PC-3 (cell line): ENCODE measurements around the gene NACAD. TPM values are rescaled to one million over a fixed set of nuclear protein-coding genes. Genes with fewer than 3 reads are reported as not detected.

ENCODE experiments used
- ATAC-seq: fragments of 200-7000 bp; cut with Tn5 transposase; 2 replicates; pipeline ENCODE4 v1.9.1; 2020; ENCODE audit warnings: mild to moderate bottlenecking, moderate library complexity
- BruUV-seq: library from RNA; stranded (reverse); fragments of 400-500 nt; replicated peaks from 2 replicates; lab custom pipeline; 2021; lab: Mats Ljungman, UMichigan
- CTCF ChIA-PET: fragments of 300-600 bp; sonication (Branson Sonifier 250); formaldehyde crosslinking; loops from one replicate; lab custom pipeline; 2022; ENCODE audit warnings: antibody characterized with exemption; lab: Charles Lee
- POLR2A ChIA-PET: fragments of 300-600 bp; sonication (Branson Sonifier 250); formaldehyde crosslinking; loops from one replicate; lab custom pipeline; 2022; ENCODE audit warnings: antibody characterized with exemption; ENCODE audit not compliant: unreplicated experiment; lab: Charles Lee
- DNase-seq: peaks from one replicate; pipeline ENCODE4 v3.0.0-alpha.2; 2015
- H2AFZ ChIP-seq: fragments of 300-600 bp; sonication (generic); 2 replicates; pipeline ENCODE4 v1.6.0; 2016; ENCODE audit warnings: antibody characterized with exemption, low read length
- H3F3A ChIP-seq: fragments of 300-600 bp; sonication (generic); one replicate; pipeline ENCODE4 v1.6.0; 2017; ENCODE audit warnings: antibody characterized with exemption, low read length, control low read depth, mild to moderate bottlenecking; ENCODE audit not compliant: unreplicated experiment
- H3K27ac ChIP-seq: fragments of 300-600 bp; sonication (generic); 2 replicates; pipeline ENCODE4 v1.5.1; 2016; ENCODE audit warnings: mild to moderate bottlenecking, low read length
- H3K27me3 ChIP-seq: fragments of 300-600 bp; sonication (generic); 2 replicates; pipeline ENCODE4 v1.6.1; 2016; ENCODE audit warnings: low read length, mixed read lengths
- H3K36me3 ChIP-seq: fragments of 300-600 bp; sonication (generic); 2 replicates; pipeline ENCODE4 v1.6.1; 2016; ENCODE audit warnings: low read depth, mixed run types, low read length, mixed read lengths
- H3K4me1 ChIP-seq: fragments of 300-600 bp; sonication (generic); 2 replicates; pipeline ENCODE4 v1.5.1; 2016; ENCODE audit warnings: low read length; ENCODE audit not compliant: insufficient read depth
- H3K4me2 ChIP-seq: fragments of 300-600 bp; sonication (generic); 2 replicates; pipeline ENCODE4 v1.6.0; 2016; ENCODE audit warnings: low read length
- H3K4me3 ChIP-seq: fragments of 300-600 bp; sonication (generic); 2 replicates; pipeline ENCODE4 v1.5.1; 2016; ENCODE audit warnings: mild to moderate bottlenecking, low read length, mixed read lengths
- H3K79me2 ChIP-seq: fragments of 300-600 bp; sonication (generic); 2 replicates; pipeline ENCODE4 v1.6.1; 2017; ENCODE audit warnings: low read length, mixed read lengths
- H3K9ac ChIP-seq: fragments of 300-600 bp; sonication (generic); 2 replicates; pipeline ENCODE4 v1.6.0; 2016; ENCODE audit warnings: mild to moderate bottlenecking, low read length
- H3K9me2 ChIP-seq: fragments of 300-600 bp; sonication (generic); replicated peaks from 2 replicates; pipeline ENCODE4 v1.6.1; 2016; ENCODE audit warnings: mixed run types, low read length, mixed read lengths
- H3K9me3 ChIP-seq: fragments of 300-600 bp; sonication (generic); 2 replicates; pipeline ENCODE4 v1.6.1; 2016; ENCODE audit warnings: low read length, mixed read lengths
- H4K20me1 ChIP-seq: fragments of 300-600 bp; sonication (generic); 2 replicates; pipeline ENCODE4 v1.6.1; 2016; ENCODE audit warnings: low read length, mixed read lengths
- CTCF ChIP-seq: fragments of 300-600 bp; sonication (generic); conservative IDR thresholded peaks from 2 replicates; pipeline ENCODE4 v1.5.1; 2017; ENCODE audit warnings: antibody characterized with exemption, low read depth, mild to moderate bottlenecking, low read length
- EZH2 ChIP-seq: fragments of 300-600 bp; sonication (generic); IDR thresholded peaks from one replicate; pipeline ENCODE4 v1.6.1; 2017; ENCODE audit warnings: antibody characterized with exemption, mild to moderate bottlenecking, low read length; ENCODE audit not compliant: unreplicated experiment
- EZH2phosphoT487 ChIP-seq: fragments of 300-600 bp; sonication (generic); IDR thresholded peaks from 2 replicates; pipeline ENCODE4 v1.6.1; 2018; ENCODE audit warnings: mild to moderate bottlenecking, antibody characterized with exemption, low read length, borderline replicate concordance
- intact Hi-C: fragments of 100-400 bp; cut with micrococcal nuclease; formaldehyde crosslinking; loops from 2 replicates; pipeline ENCODE4 v1.9.0; 2023
- total RNA-seq: library from RNA; depleted of rRNA; stranded (reverse); fragments of >200 nt; gene quantifications from 2 replicates; pipeline ENCODE4 v1.2.3, GENCODE V29; 2014

Gene NACAD
- total RNA-seq, 1 experiment from 2014 or later = 0.26 TPM

GRCh38 chr7:45101748-45102147, 13.0 kb upstream of the NACAD start:
- no peak for DNase-seq
- ChIA-PET POLR2A (no interaction called here), CTCF (no interaction called here)
- H2AFZ ChIP-seq = no peak overlapping the region
- no peak overlapping the region for H3K4me2 ChIP-seq
- no peaks in the 10 kb centered on the region for H3K27me3 ChIP-seq
- peaks cover 70% of the 10 kb centered on the region for H3K36me3 ChIP-seq
- no peak for ATAC-seq
- H3K27ac ChIP-seq = no peak overlapping the region
- no peaks in the 10 kb centered on the region for H3K9me3 ChIP-seq
- intact Hi-C loops = no loop called here
- H4K20me1 ChIP-seq = peaks cover 10% of the 10 kb centered on the region; the same call in 1 of the 2 replicates
- TF ChIP-seq EZH2 = no peak
- TF ChIP-seq CTCF = no peak
- TF ChIP-seq EZH2phosphoT487 = no peak
- no peaks in the 10 kb centered on the region for H3K4me1 ChIP-seq
- H3K9me2 ChIP-seq = no peaks in the 10 kb centered on the region
- BruUV-seq = no TSS peak
- H3F3A ChIP-seq = no peaks in the 10 kb centered on the region
- no peak overlapping the region for H3K9ac ChIP-seq
- peaks cover 14% of the 10 kb centered on the region for H3K79me2 ChIP-seq
- no peak overlapping the region for H3K4me3 ChIP-seq

GRCh38 chr7:45100761-45101480, 12.2 kb upstream of the NACAD start:
- no peak overlapping the region for H3K27ac ChIP-seq
- ChIA-PET CTCF (no interaction called here), POLR2A (no interaction called here)
- TF ChIP-seq EZH2phosphoT487 (no peak), EZH2 (no peak), CTCF (no peak)
- ATAC-seq (no peak), DNase-seq (no peak)
- H3K4me1 ChIP-seq = no peaks in the 10 kb centered on the region
- no peak overlapping the region for H3K4me3 ChIP-seq
- no peaks in the 10 kb centered on the region for H3K27me3 ChIP-seq
- peaks cover 3% of the 10 kb centered on the region; the same call in 1 of the 2 replicates for H4K20me1 ChIP-seq
- H3K36me3 ChIP-seq = peaks cover 62% of the 10 kb centered on the region
- intact Hi-C loops = no loop called here
- no peak overlapping the region for H3K4me2 ChIP-seq
- no peak overlapping the region for H3K9ac ChIP-seq
- no peaks in the 10 kb centered on the region for H3K9me3 ChIP-seq
- H3K79me2 ChIP-seq = peaks cover 7% of the 10 kb centered on the region
- no peaks in the 10 kb centered on the region for H3K9me2 ChIP-seq
- no peaks in the 10 kb centered on the region for H3F3A ChIP-seq
- H2AFZ ChIP-seq = no peak overlapping the region
- BruUV-seq = no TSS peak
